Measurements from ENCODE around the gene ARMCX2. TPM values are rescaled to one million over a fixed set of nuclear protein-coding genes. Genes with fewer than 3 reads are reported as not detected.
A peak's percentile ranks its signal among the peaks of the same experiment; 100 is the strongest.

The ARMCX2 gene
- total and polyA plus RNA-seq, 10 of the 15 experiments (the other 5 are each of a cell fraction or from before 2014, with no cell fraction given), result 0.26 to 25.5 (median 11.6) TPM

GRCh38 chrX:101619364-101619763 lies 40.3 kb downstream of the ARMCX2 start (continued):
- no peak for TF ChIP-seq CREM (IDR thresholded peaks at IDR 0.05; ENCODE audit: low read depth)
- no peak for TF ChIP-seq ATF3 (IDR thresholded peaks at IDR 0.05; ENCODE audit: borderline replicate concordance, extremely low read depth, low read depth, low read length)
- no peak for TF ChIP-seq ASH2L (IDR thresholded peaks at IDR 0.05; ENCODE audit: borderline replicate concordance, low read depth)
- TF ChIP-seq SRF (IDR thresholded peaks at IDR 0.05; ENCODE audit: low read depth in 2 of 2, low read length in 2 of 2), result no peak
- no peak for TF ChIP-seq BCL11A (IDR thresholded peaks at IDR 0.05; ENCODE audit: low read depth, low read length)

GRCh38 chrX:101617211-101618191 lies 42.1 kb downstream of the ARMCX2 start, which contains the start of gene ARMCX6:
ARMCX6 (minus strand) TSS chrX:101618000; CDS start chrX:101616620, 1,380 bp downstream.
- BruUV-seq (replicated peaks), result no TSS peak
- Histone ChIP-seq H3K4me3 (peak within 1 kb of the TSS; percentile 85), H2AFZ (ENCODE audit: control insufficient read depth, low read depth, low read length) (peak within 1 kb of the TSS; percentile 42), H3K27ac (ENCODE audit: control insufficient read depth, insufficient read depth) (peak within 1 kb of the TSS; percentile 77), H3K4me2 (ENCODE audit: control insufficient read depth, insufficient read depth) (peak within 1 kb of the TSS; percentile 79), H3K27me3 (replicated peaks in 1 of 2; ENCODE audit: control insufficient read depth in 2 of 2, insufficient read depth in 2 of 2, low read length in 1 of 2) (no peaks in the 10 kb centered on the region), H3K9me3 (replicated peaks; ENCODE audit: control insufficient read depth, insufficient read depth, low read length) (no peaks in the 10 kb centered on the region), H3K9ac (ENCODE audit: control insufficient read depth, insufficient read depth, low read length) (peak within 1 kb of the TSS; percentile 68), H3K4me1 (ENCODE audit: control insufficient read depth, insufficient read depth, low read length) (peaks cover 5% of the 10 kb centered on the region), H3K79me2 (ENCODE audit: control insufficient read depth, insufficient read depth, low read length) (peaks cover 8% of the 10 kb centered on the region), H4K20me1 (ENCODE audit: control insufficient read depth, insufficient read depth) (no peaks in the 10 kb centered on the region), H3K36me3 (ENCODE audit: control insufficient read depth in 2 of 2, insufficient read depth in 2 of 2, low read length in 1 of 2) (no peaks in the 10 kb centered on the region)
- in situ Hi-C loops (cut with MboI) (no loop called here), intact Hi-C loops (cut with micrococcal nuclease; ENCODE audit: unreplicated experiment) (loop anchor here (5.0 kb wide), 3 partner anchors 140 to 200 kb away; no protein-coding TSS in a partner anchor)
- RAD21 ChIA-PET (ENCODE audit: unreplicated experiment), result interaction anchor here (1.0 kb wide), 1 partner anchor 185 kb away, joined by 3 read pairs; no protein-coding TSS in a partner anchor
- ATAC-seq (peak; percentile 94), FAIRE-seq (no peak), DNase-seq (ENCODE audit: low read depth, low spot score) (no peak)
- WGBS (ENCODE audit: insufficient coverage, insufficient replicate concordance, low lambda C conversion rate, missing lambda C conversion rate), result 31% methylated on average over 37 of the region's 39 CpGs
- SMC1A ChIA-PET (ENCODE audit: uncharacterized antibody, unreplicated experiment), result interaction anchor here (1.2 kb wide), 1 partner anchor 9 kb away, joined by 4 read pairs; no protein-coding TSS in a partner anchor
- POLR2A ChIA-PET, result no interaction called here
- CTCF ChIA-PET, result interaction anchor here (0.7 to 2.0 kb wide), 3 partner anchors 14 to 140 kb away, joined by 3 to 8 read pairs (median 4); no protein-coding TSS in a partner anchor
- TF ChIP-seq CREM (IDR thresholded peaks at IDR 0.05; ENCODE audit: low read depth), result peak; percentile 74
- TF ChIP-seq POLR2AphosphoS5 (IDR thresholded peaks at IDR 0.05; ENCODE audit: low read length), result 0 out of 2 replicates have a peak, but pooled peaks have one; percentile 50
- TF ChIP-seq DPF2 (IDR thresholded peaks at IDR 0.05), result 0 out of 2 replicates have a peak, but pooled peaks have one; percentile 19
- TF ChIP-seq YY1 (IDR thresholded peaks at IDR 0.05; ENCODE audit: low read depth, low read length), result peak; percentile 93
- 0 out of 2 replicates have a peak, but pooled peaks have one; percentile 35 for TF ChIP-seq SMAD5 (IDR thresholded peaks at IDR 0.05; ENCODE audit: low read depth)
- peak; percentile 39; the same call in 1 of the 2 replicates for TF ChIP-seq ATF3 (IDR thresholded peaks at IDR 0.05; ENCODE audit: borderline replicate concordance, extremely low read depth, low read depth, low read length)
- peak; percentile 89 for TF ChIP-seq USF1 (IDR thresholded peaks at IDR 0.05; ENCODE audit: borderline replicate concordance, extremely low read length, insufficient read depth, low read depth, low read length)
- TF ChIP-seq SMC3 (IDR thresholded peaks at IDR 0.05; ENCODE audit: borderline replicate concordance, low read length), result peak; percentile 18; the same call in 1 of the 2 replicates
- TF ChIP-seq RAD21 (IDR thresholded peaks at IDR 0.05; ENCODE audit: insufficient read depth, low read depth, low read length), result peak; percentile 41; the same call in 1 of the 2 replicates
- no peak for TF ChIP-seq RUNX3 (IDR thresholded peaks at IDR 0.05; ENCODE audit: low read length)
- peak; percentile 62; the same call in 1 of the 2 replicates for TF ChIP-seq PRDM15 (CRISPR knock-in tag; IDR thresholded peaks at IDR 0.05)
- no peak for TF ChIP-seq GATAD2B (conservative IDR thresholded peaks at IDR 0.05; ENCODE audit: low read depth)
